Measurements from ENCODE around the gene TEKT2.

TEKT2 gene

DNA sequence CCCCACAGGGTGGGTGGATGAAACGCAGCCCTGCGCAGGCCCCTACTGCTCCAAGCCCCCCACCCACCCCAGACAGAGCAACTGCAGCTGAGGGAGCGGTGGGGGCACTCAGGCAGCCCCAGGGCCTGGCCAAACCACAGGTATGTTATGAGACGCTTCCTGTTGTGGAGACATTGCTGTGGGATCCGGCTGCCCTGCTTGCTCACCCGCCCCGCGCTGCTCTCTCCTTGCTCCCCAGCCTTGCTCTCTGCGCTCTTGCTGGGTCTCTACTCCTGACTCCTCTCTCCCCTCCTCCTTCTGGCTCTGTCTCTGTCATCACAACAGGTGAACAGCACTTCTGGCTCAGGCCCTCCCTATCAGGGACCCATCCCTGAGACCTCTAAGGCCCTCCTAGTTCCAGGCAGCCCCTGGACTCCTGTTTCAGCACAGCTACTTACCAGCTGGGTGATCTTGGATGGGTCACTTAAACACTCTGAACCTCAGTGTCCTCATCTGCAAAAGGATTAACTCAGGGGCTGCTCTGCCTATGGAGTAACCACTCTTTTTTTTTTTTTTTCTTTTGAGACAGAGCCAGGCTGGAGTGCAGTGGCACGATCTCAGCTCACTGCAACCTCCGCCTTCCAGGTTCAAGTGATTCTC lies 25.3 kb downstream of the TEKT2 start:
- DNase-seq: no peak

GRCh38 chr1:36111151-36111550 lies 27.3 kb downstream of the TEKT2 start:
- DNase-seq: no peak

GRCh38 chr1:36112823-36113222 lies 28.9 kb downstream of the TEKT2 start:
- no peak for DNase-seq

DNA sequence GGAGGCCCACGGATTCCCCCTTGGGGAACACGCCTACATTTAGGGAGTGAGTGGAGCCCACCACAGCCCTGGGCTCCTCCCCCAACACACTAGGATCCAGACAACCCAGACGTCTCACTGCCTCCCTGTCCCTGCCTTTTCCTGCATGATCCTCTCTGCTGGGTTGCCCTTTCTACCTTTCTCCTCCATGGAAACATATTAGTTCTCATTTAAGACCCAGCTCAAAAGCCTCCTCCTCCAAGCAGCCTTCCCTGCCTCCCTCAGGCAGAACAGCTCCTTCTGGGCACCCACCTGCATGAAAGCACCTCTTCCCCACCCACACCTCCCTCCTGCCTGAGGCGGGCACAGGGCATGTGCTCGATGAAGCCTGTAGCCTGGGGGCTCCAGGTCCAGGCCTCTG lies 30.5 kb downstream of the TEKT2 start:
- no peak for DNase-seq

DNA sequence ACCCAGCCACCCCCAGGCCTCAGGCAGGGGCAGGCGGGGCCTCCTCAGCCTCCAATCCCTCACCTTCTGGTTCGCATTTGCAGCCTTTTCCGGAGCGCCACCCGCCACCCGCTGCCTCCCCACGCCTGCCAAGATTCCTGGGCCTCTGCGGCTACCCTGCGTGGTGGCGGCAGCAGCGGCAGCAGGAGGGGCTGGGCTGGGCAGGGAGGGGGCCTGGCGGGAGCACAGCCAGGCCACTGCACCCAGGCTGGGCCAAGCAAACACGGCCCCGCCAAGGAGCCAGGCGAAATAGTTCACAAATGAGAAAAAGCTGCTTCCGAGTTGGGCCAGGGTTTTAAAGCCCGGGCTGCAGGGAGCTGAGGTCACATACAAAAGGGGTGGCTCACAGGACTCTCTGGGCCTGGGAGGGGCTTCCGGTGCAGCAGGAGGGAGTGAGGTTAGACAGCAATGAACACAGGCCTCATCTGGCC lies 31.3 kb downstream of the TEKT2 start:
- no peak for DNase-seq

GRCh38 chr1:36115931-36116330 lies 32.0 kb downstream of the TEKT2 start:
- no peak for DNase-seq

DNA sequence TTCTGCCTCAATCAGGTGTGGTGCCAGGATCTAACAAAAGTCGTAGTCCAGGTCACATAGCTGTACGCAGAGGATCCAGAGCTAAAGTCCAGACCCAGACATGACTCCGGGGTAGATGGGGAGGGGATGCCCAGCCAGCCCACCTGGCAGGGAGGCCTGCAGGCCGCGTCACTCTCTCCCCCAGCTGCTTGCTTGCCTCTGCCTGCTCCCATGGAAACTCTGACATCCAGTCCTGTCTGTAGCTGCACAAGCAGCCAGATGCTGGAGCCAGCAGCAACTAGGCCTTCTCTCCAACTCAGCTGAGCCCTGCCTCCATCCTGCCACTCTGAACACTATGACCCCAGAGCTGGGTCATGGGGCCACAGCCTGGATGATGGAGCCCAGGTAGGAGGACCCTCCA lies 33.0 kb downstream of the TEKT2 start:
- DNase-seq: no peak

DNA sequence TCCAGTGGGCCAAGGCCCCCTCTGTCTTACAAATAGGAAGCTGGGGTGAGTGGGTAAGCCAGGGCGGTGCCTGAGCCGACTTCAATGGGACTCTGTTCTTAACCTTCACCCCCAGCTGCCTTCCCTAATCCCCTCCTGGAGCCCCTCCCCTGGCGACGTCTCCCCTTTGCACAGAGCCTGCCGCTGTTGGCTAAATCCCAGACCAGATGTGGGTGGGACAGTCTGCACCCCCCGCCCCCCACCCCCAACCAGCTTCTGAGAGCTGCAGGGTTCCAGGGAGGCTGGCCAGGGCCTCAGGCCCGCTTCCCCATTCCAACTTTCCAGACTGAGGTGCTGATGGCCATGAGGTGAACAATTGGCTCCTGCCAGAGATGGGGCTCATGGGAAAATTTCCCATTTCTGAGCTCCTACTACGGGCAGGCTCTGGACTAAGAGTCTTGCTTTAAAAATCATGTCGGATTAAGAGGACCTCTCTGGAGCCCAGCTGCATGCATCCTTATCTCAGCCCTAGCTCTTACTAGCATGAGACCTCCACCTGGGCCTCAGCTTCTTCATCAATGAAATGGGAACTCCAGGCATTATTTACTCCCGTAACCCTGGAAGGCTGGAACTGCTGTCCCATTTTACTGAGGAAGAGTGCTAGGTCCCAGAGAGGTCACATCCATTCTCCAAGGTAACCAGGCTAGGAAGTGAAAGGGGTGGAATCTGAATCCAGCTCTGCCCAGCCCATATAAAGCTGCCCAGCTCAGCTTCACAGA lies 34.7 kb downstream of the TEKT2 start:
- no peak for DNase-seq

DNA sequence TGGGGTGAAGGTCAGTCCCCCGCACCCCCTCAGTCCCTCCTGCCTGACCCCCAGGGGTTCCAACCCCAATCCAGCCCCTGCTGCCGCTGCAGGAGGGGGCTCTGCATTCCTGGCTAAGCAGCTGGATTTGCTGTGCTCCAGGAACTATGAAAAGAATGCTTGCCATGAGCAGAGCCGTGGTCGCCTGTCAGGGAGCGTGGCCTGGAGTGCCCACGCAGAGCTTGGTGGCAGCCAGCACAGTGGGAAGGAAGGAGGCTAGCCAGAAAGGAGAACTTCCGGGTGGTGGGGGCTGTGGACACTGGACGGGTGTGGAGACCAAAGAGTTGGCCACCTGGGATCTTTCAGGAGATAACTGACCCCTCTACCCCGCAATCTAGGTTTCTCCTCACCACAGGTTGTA lies 35.6 kb downstream of the TEKT2 start:
- no peak for DNase-seq

DNA sequence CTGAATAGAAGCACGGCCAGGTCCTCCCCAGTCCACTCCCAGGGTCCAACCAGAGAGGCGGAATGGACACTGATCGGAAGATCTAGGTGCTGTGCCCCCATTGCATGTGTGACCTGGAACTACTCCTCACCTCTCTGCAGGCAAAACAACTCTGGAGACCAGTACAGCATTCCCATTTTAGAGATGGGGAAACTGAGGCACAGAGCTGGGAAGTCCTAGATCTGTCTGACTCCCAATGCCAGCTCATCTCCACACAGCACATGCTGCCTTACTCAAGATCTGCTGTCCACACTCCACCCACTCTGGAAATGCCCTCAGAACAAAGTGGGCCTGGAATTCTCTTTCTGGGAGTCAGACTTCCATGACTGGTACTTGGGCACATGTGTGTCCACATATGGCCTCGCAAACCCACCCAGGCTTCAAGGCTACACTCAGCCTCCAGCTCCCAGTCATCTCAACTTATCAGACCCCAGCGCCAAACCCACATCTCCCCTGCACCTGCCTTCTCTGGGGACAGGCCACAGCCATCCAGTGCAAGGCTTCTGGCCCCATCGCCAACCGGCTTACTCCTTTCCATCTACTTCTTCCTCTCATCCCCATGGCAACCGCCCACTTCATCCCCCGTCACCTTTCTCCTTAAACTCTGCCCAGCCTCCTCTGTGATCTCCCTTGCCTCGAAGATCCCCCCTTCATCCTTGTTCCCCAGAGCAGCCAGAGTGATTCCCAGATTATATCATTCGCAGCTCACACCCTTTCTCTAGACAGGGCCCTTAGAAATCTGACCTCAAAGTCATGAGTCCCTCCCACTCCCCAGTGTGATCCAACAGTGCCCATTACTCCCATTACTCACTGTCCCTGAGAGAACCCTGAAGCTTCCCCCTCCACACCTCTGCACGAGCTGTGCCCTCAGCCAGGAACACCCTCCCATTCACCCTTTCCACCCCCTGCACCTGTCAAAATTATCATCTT lies 38.5 kb downstream of the TEKT2 start:
- no peak for DNase-seq

GRCh38 chr1:36123356-36123755 lies 39.5 kb downstream of the TEKT2 start:
- peak in 1 of 2 donors; percentile 38 for DNase-seq

- no peak for DNase-seq
Measured at GRCh38 chr1:36124404-36125128, 40.7 kb downstream of the TEKT2 start.

- no peak for DNase-seq
Measured at GRCh38 chr1:36125129-36125991, 41.5 kb downstream of the TEKT2 start, which contains the start of gene COL8A2. Gene COL8A2, minus strand, starts transcription at chr1:36125222. Its CDS starts 24,980 bp downstream, at chr1:36100242.

DNA sequence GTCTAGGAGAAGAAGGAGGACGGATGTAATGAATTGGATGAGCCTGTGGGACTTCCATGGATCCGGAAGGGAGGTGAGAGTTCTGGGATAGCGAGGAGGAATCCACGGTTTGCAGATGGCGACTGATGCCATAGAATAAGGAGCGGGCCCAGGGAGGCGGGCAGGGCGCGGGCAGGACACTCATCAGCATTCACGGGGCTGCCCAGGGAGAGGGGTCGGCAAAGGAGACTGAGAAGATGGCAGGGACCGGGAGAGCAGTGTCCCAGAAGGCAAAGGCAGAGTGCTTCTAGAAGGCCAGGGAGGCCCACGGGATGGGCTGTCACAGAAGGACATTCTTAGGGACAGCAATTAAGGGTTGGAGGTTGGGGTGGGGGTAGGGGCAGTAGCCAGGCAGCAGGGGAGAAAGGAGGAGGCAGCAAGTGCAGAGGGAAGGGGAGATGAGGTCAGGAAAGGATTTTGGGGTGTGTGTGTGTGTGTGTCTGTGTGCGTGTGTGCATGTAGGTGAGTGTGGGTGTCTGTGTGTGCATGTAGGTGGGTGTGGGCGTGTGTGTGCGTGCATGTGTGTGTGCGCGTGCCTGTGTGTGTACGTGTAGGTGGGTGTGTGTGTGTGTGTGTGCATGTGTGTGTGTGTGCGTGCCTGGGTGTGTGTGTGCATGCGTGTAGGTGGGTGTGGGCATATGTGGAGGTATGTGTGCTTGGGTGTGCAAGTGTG lies 42.3 kb downstream of the TEKT2 start:
- DNase-seq: no peak

DNA sequence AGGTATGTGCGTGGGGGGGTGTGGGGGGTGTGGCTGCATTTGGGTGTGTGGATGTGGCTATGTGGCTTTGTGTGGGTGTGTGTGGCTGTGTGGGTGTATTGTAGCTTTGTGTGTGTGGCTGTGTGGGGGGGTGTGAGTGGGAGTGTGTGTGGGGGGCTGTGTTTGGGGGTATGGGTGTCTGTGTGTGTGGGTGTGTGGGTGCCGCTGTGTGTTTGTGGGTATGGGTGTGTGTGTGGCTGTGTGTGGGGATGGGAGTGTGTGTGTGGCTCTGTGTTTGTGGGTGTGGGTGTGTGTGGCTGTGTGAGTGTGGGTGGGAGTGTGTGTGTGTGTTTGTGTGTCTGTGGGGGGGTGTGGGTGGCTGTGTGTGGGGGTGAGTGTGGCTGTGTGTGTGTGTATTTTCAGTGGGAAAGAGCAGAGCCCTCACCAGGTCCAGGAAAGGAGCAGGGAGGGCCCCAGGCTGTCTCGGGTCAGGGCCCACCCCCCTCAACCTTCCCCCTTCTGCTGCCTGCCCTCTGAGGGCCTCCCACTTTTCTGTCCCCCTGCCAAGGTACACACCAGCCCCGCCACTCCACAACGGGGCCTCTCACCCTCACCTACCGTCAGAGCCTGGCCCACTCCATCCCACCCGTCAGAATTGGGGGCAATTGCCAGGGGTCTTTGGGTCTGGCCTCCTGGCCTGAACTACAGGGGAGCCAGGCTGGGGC lies 43.1 kb downstream of the TEKT2 start:
- no peak for DNase-seq

GRCh38 chr1:36128126-36128904 lies 44.4 kb downstream of the TEKT2 start:
- DNase-seq: no peak

GRCh38 chr1:36128905-36129206 lies 45.0 kb downstream of the TEKT2 start:
- no peak for DNase-seq

DNA sequence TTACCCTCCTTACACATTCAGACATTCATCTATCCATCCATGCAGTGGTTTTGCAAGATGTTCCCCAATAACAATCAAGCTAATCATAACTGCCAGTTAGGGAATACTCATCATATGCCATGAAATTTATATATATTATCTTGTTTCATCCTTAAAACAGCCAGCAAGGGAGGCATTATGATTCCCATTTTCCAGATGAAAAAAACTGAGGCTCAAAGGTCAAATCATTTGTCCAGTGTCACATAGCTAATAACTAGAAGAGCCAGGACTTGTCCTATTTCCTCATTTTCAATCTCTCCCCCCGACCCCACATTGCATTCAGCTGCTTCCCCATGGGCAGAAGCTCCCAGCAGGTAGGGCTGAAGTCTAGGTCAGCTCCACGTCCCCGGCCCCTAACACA lies 48.1 kb downstream of the TEKT2 start:
- DNase-seq: no peak

DNA sequence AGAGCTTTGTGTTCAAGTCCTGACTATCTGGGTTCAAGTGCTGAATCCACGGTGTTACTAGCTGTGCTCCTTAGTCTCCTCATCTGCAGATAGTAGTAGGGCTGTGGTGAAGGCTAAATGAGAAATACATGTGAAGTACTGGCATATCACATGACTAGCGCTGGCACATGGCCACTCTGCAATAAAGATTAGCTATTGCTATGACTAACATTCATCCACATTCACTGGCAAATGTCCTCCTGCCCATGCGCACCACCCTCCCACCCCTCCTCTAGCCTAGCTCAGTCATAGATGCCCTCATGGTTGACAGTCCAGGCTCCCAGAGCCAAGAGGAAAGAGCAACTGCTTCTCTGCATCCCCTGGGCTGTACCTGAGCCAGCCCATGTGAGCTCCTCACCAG lies 49.6 kb downstream of the TEKT2 start:
- no peak for DNase-seq

GRCh38 chr1:36134031-36134430 lies 50.1 kb downstream of the TEKT2 start:
- no peak for DNase-seq

All from bone marrow (tissue), 2 donors.